ENCODE results near the gene IPO8. TPM values are rescaled to one million over a fixed set of nuclear protein-coding genes. Genes with fewer than 3 reads are reported as not detected.

IPO8 gene
- polyA plus RNA-seq, 1 experiment = 19.6 TPM

DNA sequence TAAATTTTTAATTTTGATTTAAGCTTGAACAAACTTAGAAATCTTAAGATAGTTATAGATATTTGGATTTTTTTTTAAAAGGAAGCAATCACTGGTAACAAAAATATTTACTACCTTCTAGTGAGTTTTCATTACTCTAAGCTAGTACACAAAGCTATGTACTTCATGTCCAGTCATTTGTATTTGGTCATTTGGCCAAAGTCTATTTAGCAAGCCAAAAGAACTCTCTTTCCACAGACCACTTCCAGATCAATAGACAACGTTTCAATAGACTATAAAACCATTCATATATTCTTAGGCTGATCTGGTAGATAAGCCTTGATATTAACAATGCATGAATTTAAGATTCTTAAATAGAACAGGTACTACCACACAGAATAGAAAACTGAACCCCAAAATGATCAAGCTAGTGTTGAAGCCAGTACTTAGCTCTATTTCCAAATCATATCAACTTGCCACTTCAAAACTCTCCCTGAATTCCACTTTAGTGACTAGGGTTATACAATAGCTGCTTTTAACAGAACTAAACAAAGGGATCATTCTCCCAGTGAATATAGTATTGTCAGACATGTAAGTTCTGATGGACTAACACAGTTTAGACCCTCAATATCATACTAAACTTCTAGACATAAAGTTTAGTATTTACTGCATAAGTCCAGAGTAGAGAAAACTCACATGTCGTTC lies 37.4 kb upstream of the IPO8 start:
- Histone ChIP-seq H3K9me3 (ENCODE audit: control insufficient read depth, insufficient read depth, low read length) (no peaks in the 10 kb centered on the region), H3K27me3 (ENCODE audit: control insufficient read depth, insufficient read depth, low read length) (no peaks in the 10 kb centered on the region), H3K4me3 (ENCODE audit: low read depth, low read length) (no peak overlapping the region), H3K27ac (ENCODE audit: low read depth, low read length) (no peak overlapping the region)
- ChIA-PET CTCF (interaction anchor here (1.3 to 3.1 kb wide), 3 partner anchors 13 to 75 kb away, joined by 4 to 11 read pairs (median 4); no protein-coding TSS in a partner anchor), POLR2A (no interaction called here)
- DNase-seq (ENCODE audit: low read depth, low spot score) = no peak
- TF ChIP-seq, protein P1, sequence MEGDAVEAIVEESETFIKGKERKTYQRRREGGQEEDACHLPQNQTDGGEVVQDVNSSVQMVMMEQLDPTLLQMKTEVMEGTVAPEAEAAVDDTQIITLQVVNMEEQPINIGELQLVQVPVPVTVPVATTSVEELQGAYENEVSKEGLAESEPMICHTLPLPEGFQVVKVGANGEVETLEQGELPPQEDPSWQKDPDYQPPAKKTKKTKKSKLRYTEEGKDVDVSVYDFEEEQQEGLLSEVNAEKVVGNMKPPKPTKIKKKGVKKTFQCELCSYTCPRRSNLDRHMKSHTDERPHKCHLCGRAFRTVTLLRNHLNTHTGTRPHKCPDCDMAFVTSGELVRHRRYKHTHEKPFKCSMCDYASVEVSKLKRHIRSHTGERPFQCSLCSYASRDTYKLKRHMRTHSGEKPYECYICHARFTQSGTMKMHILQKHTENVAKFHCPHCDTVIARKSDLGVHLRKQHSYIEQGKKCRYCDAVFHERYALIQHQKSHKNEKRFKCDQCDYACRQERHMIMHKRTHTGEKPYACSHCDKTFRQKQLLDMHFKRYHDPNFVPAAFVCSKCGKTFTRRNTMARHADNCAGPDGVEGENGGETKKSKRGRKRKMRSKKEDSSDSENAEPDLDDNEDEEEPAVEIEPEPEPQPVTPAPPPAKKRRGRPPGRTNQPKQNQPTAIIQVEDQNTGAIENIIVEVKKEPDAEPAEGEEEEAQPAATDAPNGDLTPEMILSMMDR (IDR thresholded peaks at IDR 0.05; ENCODE audit: low read depth, low read length) = no peak

DNA sequence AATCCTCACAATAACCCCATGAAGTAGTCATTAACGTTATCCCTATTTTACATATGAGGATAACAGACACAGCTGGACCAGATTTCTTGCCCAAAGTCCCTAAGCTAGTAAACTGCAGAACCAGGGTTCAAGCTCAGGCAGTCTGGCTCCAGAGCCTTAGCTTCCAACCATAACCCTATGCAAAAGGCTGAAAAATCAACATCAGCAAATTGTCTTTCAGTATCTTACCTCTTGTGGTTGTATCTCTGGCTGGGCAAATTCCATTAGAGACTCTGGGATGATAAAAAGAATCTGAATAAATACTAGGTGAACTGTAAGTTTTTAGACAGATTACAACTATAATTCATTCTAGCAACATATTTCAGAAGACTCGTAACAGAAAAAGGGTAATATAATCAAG lies 34.3 kb upstream of the IPO8 start:
- Histone ChIP-seq H3K27me3 (ENCODE audit: control insufficient read depth, insufficient read depth, low read length) (no peaks in the 10 kb centered on the region), H3K27ac (ENCODE audit: low read depth, low read length) (no peak overlapping the region), H3K9me3 (ENCODE audit: control insufficient read depth, insufficient read depth, low read length) (no peaks in the 10 kb centered on the region), H3K4me3 (ENCODE audit: low read depth, low read length) (no peak overlapping the region)
- no peak for DNase-seq (ENCODE audit: low read depth, low spot score)
- TF ChIP-seq, protein P1 (IDR thresholded peaks at IDR 0.05; ENCODE audit: low read depth, low read length) = no peak
- POLR2A ChIA-PET = no interaction called here
- CTCF ChIA-PET = interaction anchor here (1.2 kb wide), 1 partner anchor 77 kb away, joined by 4 read pairs; no protein-coding TSS in a partner anchor

DNA sequence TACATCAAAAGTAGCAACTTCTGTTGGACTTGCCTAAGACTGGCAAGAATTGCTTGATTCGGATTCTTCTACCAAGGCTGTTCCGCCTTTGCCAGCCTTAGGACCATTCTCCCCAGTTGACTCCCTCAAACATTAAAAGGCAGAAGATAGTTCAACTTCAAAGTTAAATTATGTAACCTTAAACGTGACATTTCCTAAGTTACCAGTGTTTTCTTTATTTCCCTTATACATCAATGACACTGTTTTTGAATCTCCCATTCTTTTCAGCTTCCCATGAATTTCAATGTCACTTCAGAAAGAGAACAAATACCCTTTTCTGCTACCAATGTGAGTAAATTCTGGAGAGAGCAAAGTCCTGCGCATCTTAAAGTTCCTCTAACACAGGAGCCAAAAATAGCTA lies 33.9 kb upstream of the IPO8 start:
- Histone ChIP-seq H3K4me3 (ENCODE audit: low read depth, low read length) (no peak overlapping the region), H3K27me3 (ENCODE audit: control insufficient read depth, insufficient read depth, low read length) (no peaks in the 10 kb centered on the region), H3K27ac (ENCODE audit: low read depth, low read length) (no peak overlapping the region), H3K9me3 (ENCODE audit: control insufficient read depth, insufficient read depth, low read length) (no peaks in the 10 kb centered on the region)
- CTCF ChIA-PET = interaction anchor here (1.2 kb wide), 1 partner anchor 78 kb away, joined by 4 read pairs; no protein-coding TSS in a partner anchor
- TF ChIP-seq, protein P1 (IDR thresholded peaks at IDR 0.05; ENCODE audit: low read depth, low read length) = no peak
- POLR2A ChIA-PET = no interaction called here
- no peak for DNase-seq (ENCODE audit: low read depth, low spot score)

- Histone ChIP-seq H3K4me3 (ENCODE audit: low read depth, low read length) (no peak overlapping the region), H3K9me3 (ENCODE audit: control insufficient read depth, insufficient read depth, low read length) (no peaks in the 10 kb centered on the region), H3K27me3 (ENCODE audit: control insufficient read depth, insufficient read depth, low read length) (no peaks in the 10 kb centered on the region), H3K27ac (ENCODE audit: low read depth, low read length) (no peak overlapping the region)
- DNase-seq (ENCODE audit: low read depth, low spot score) = no peak
- TF ChIP-seq, protein P1 (IDR thresholded peaks at IDR 0.05; ENCODE audit: low read depth, low read length) = no peak
- ChIA-PET POLR2A (interaction anchor here (0.6 kb wide), 1 partner anchor 182 kb away, joined by 3 read pairs; no protein-coding TSS in a partner anchor), CTCF (no interaction called here)
Measured at GRCh38 chr12:30726647-30727046, 31.0 kb upstream of the IPO8 start.

DNA sequence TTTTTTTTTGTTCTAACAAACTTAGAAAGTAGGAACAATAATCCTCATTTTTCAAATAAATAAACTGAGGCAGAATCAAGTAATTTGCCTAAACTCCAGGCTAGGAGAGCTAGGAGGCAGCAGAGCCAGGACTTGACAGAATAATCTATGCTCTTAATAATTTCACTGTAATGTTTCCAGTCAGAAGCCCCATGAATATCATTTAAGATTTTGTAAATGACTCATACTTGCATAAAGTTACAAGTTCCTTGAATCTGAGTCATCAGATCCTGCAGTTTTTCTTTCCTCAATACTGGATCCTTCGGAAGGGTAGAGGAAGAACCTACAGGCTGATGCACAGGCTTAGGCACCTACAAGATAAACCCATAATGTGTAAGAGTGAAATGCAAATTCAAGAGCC lies 30.1 kb upstream of the IPO8 start:
- peak; percentile 21 for DNase-seq (ENCODE audit: low read depth, low spot score)
- H3K27ac ChIP-seq (ENCODE audit: low read depth, low read length) = no peak overlapping the region
- TF ChIP-seq, protein P1 (IDR thresholded peaks at IDR 0.05; ENCODE audit: low read depth, low read length) = no peak
- no peak overlapping the region for H3K4me3 ChIP-seq (ENCODE audit: low read depth, low read length)
- H3K9me3 ChIP-seq (ENCODE audit: control insufficient read depth, insufficient read depth, low read length) = no peaks in the 10 kb centered on the region
- no peaks in the 10 kb centered on the region for H3K27me3 ChIP-seq (ENCODE audit: control insufficient read depth, insufficient read depth, low read length)
- ChIA-PET POLR2A (no interaction called here), CTCF (interaction anchor here (0.9 to 1.4 kb wide), 2 partner anchors 25 to 82 kb away, joined by 3 to 6 read pairs; no protein-coding TSS in a partner anchor)
